22Rv1 (cell line): ENCODE data around the gene TAF1A.

Source experiments
- ZFX ChIP-seq: fragments of 450-650 bp; IDR thresholded peaks from 2 replicates; pipeline ENCODE4 v1.6.1; 2017; ENCODE audit warnings: antibody characterized with exemption, borderline replicate concordance
- TF ChIP-seq, protein P1 (sequence below): fragments of 450-650 bp; IDR thresholded peaks from 2 replicates; pipeline ENCODE4 v1.5.1; 2017; ENCODE audit warnings: mild to moderate bottlenecking

- TF ChIP-seq, protein P1, sequence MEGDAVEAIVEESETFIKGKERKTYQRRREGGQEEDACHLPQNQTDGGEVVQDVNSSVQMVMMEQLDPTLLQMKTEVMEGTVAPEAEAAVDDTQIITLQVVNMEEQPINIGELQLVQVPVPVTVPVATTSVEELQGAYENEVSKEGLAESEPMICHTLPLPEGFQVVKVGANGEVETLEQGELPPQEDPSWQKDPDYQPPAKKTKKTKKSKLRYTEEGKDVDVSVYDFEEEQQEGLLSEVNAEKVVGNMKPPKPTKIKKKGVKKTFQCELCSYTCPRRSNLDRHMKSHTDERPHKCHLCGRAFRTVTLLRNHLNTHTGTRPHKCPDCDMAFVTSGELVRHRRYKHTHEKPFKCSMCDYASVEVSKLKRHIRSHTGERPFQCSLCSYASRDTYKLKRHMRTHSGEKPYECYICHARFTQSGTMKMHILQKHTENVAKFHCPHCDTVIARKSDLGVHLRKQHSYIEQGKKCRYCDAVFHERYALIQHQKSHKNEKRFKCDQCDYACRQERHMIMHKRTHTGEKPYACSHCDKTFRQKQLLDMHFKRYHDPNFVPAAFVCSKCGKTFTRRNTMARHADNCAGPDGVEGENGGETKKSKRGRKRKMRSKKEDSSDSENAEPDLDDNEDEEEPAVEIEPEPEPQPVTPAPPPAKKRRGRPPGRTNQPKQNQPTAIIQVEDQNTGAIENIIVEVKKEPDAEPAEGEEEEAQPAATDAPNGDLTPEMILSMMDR: no peak
- no peak for TF ChIP-seq ZFX
These were observed 42.0 kb upstream of the TAF1A start for GRCh38 chr1:222631611-222632208.
